Activated naive CD8-positive, alpha-beta T cell (primary cell): Measurements from ENCODE around the gene TUBB8B.
"Not testable (repeated sequence)": the region's sequence is repeated elsewhere in the genome, so short reads cannot be mapped to it uniquely, and the experiment has no call there.

ENCODE experiments used
- H3K27ac Mint-ChIP-seq: one replicate; pipeline ENCODE4 v1.8.0; 2021; ENCODE audit warnings: mixed read lengths
- H3K27me3 Mint-ChIP-seq: one replicate; pipeline ENCODE4 v1.8.0; 2021; ENCODE audit warnings: mixed read lengths
- H3K36me3 Mint-ChIP-seq: one replicate; pipeline ENCODE4 v1.8.0; 2021; ENCODE audit warnings: mixed read lengths
- H3K4me1 Mint-ChIP-seq: one replicate; pipeline ENCODE4 v1.8.0; 2021; ENCODE audit warnings: low read depth, mixed read lengths
- H3K4me3 Mint-ChIP-seq: one replicate; pipeline ENCODE4 v1.8.0; 2021; ENCODE audit warnings: mild to moderate bottlenecking, mixed read lengths
- H3K9me3 Mint-ChIP-seq: one replicate; pipeline ENCODE4 v1.8.0; 2021; ENCODE audit warnings: low read depth, mixed read lengths

The TUBB8B gene

GRCh38 chr18:49176-49665, at the start of gene TUBB8B:
TUBB8B (minus strand) TSS chr18:49615; CDS start chr18:49557, 58 bp downstream.
- not testable (repeated sequence) for H3K36me3 Mint-ChIP-seq, H3K4me3 Mint-ChIP-seq, H3K27me3 Mint-ChIP-seq, H3K27ac Mint-ChIP-seq, H3K4me1 Mint-ChIP-seq, H3K9me3 Mint-ChIP-seq

GRCh38 chr18:97252-97914, 48.0 kb upstream of the TUBB8B start:
- not testable (repeated sequence) for H3K36me3 Mint-ChIP-seq, H3K27ac Mint-ChIP-seq, H3K4me1 Mint-ChIP-seq, H3K4me3 Mint-ChIP-seq, H3K27me3 Mint-ChIP-seq, H3K9me3 Mint-ChIP-seq

GRCh38 chr18:96767-97131, 47.3 kb upstream of the TUBB8B start:
- H3K4me3 Mint-ChIP-seq, H3K9me3 Mint-ChIP-seq, H3K4me1 Mint-ChIP-seq, H3K27ac Mint-ChIP-seq, H3K36me3 Mint-ChIP-seq, H3K27me3 Mint-ChIP-seq: not testable (repeated sequence)

- not testable (repeated sequence) for H3K27me3 Mint-ChIP-seq, H3K4me1 Mint-ChIP-seq, H3K36me3 Mint-ChIP-seq, H3K9me3 Mint-ChIP-seq, H3K4me3 Mint-ChIP-seq, H3K27ac Mint-ChIP-seq
These were observed 46.8 kb upstream of the TUBB8B start for GRCh38 chr18:96101-96766.

- H3K4me1 Mint-ChIP-seq, H3K36me3 Mint-ChIP-seq, H3K27me3 Mint-ChIP-seq, H3K4me3 Mint-ChIP-seq, H3K27ac Mint-ChIP-seq, H3K9me3 Mint-ChIP-seq: not testable (repeated sequence)
These were observed 46.2 kb upstream of the TUBB8B start for GRCh38 chr18:95580-95979.

- not testable (repeated sequence) for H3K9me3 Mint-ChIP-seq, H3K4me1 Mint-ChIP-seq, H3K36me3 Mint-ChIP-seq, H3K27me3 Mint-ChIP-seq, H3K4me3 Mint-ChIP-seq, H3K27ac Mint-ChIP-seq
These were observed 44.5 kb upstream of the TUBB8B start for GRCh38 chr18:93897-94408.

GRCh38 chr18:91561-91960, 42.1 kb upstream of the TUBB8B start:
- H3K36me3 Mint-ChIP-seq, H3K27ac Mint-ChIP-seq, H3K4me1 Mint-ChIP-seq, H3K27me3 Mint-ChIP-seq, H3K9me3 Mint-ChIP-seq, H3K4me3 Mint-ChIP-seq: not testable (repeated sequence)

- not testable (repeated sequence) for H3K9me3 Mint-ChIP-seq, H3K36me3 Mint-ChIP-seq, H3K27me3 Mint-ChIP-seq, H3K27ac Mint-ChIP-seq, H3K4me1 Mint-ChIP-seq, H3K4me3 Mint-ChIP-seq
These were observed 41.2 kb upstream of the TUBB8B start for GRCh38 chr18:90396-91193.

GRCh38 chr18:89124-89523, 39.7 kb upstream of the TUBB8B start:
- H3K36me3 Mint-ChIP-seq: not testable (repeated sequence)

GRCh38 chr18:84801-85200, 35.4 kb upstream of the TUBB8B start:
- H3K4me1 Mint-ChIP-seq, H3K36me3 Mint-ChIP-seq: not testable (repeated sequence)

More at GRCh38 chr18:89124-89523, 39.7 kb upstream of the TUBB8B start:
- H3K9me3 Mint-ChIP-seq, H3K4me3 Mint-ChIP-seq, H3K27me3 Mint-ChIP-seq, H3K27ac Mint-ChIP-seq, H3K4me1 Mint-ChIP-seq: not testable (repeated sequence)

GRCh38 chr18:82626-83209, 33.3 kb upstream of the TUBB8B start:
- not testable (repeated sequence) for H3K36me3 Mint-ChIP-seq, H3K9me3 Mint-ChIP-seq, H3K27ac Mint-ChIP-seq, H3K4me1 Mint-ChIP-seq, H3K27me3 Mint-ChIP-seq, H3K4me3 Mint-ChIP-seq

More at GRCh38 chr18:84801-85200, 35.4 kb upstream of the TUBB8B start:
- not testable (repeated sequence) for H3K4me3 Mint-ChIP-seq, H3K27me3 Mint-ChIP-seq, H3K9me3 Mint-ChIP-seq, H3K27ac Mint-ChIP-seq

- not testable (repeated sequence) for H3K27ac Mint-ChIP-seq, H3K27me3 Mint-ChIP-seq, H3K9me3 Mint-ChIP-seq, H3K36me3 Mint-ChIP-seq, H3K4me1 Mint-ChIP-seq, H3K4me3 Mint-ChIP-seq
These were observed 31.5 kb upstream of the TUBB8B start for GRCh38 chr18:80881-81280.

- H3K27me3 Mint-ChIP-seq, H3K27ac Mint-ChIP-seq, H3K9me3 Mint-ChIP-seq, H3K4me1 Mint-ChIP-seq, H3K4me3 Mint-ChIP-seq, H3K36me3 Mint-ChIP-seq: not testable (repeated sequence)
These were observed 30.8 kb upstream of the TUBB8B start for GRCh38 chr18:80202-80601.

- not testable (repeated sequence) for H3K4me3 Mint-ChIP-seq, H3K27me3 Mint-ChIP-seq, H3K9me3 Mint-ChIP-seq, H3K36me3 Mint-ChIP-seq, H3K4me1 Mint-ChIP-seq, H3K27ac Mint-ChIP-seq
These were observed 26.2 kb upstream of the TUBB8B start for GRCh38 chr18:75525-76160.

- not testable (repeated sequence) for H3K4me3 Mint-ChIP-seq, H3K27ac Mint-ChIP-seq
These were observed 23.9 kb upstream of the TUBB8B start for GRCh38 chr18:73181-73777.

More at GRCh38 chr18:73181-73777, 23.9 kb upstream of the TUBB8B start:
- not testable (repeated sequence) for H3K27me3 Mint-ChIP-seq, H3K4me1 Mint-ChIP-seq, H3K9me3 Mint-ChIP-seq, H3K36me3 Mint-ChIP-seq
